Panc1 (cell line): ENCODE measurements around the gene SEL1L2. TPM values are rescaled to one million over a fixed set of nuclear protein-coding genes. Genes with fewer than 3 reads are reported as not detected.

Experiments used
- ATAC-seq: fragments of 200-7000 bp; cut with Tn5 transposase; 2 replicates; pipeline ENCODE4 v1.9.1; 2020; ENCODE audit warnings: mild to moderate bottlenecking, moderate library complexity
- BruUV-seq: library from RNA; stranded (reverse); fragments of 400-500 nt; replicated peaks from 2 replicates; lab custom pipeline; 2021; lab: Mats Ljungman, UMichigan
- CTCF ChIA-PET: fragments of 300-600 bp; sonication (Branson Sonifier 250); formaldehyde crosslinking; loops from one replicate; lab custom pipeline; 2022; ENCODE audit warnings: antibody characterized with exemption; lab: Charles Lee
- POLR2A ChIA-PET: fragments of 300-600 bp; sonication (Branson Sonifier 250); formaldehyde crosslinking; loops from one replicate; lab custom pipeline; 2022; ENCODE audit warnings: antibody characterized with exemption; lab: Charles Lee
- DNase-seq: peaks from one replicate; pipeline ENCODE4 v3.0.0-alpha.2; 2010; ENCODE audit warnings: low read depth, low spot score
- H3K27ac ChIP-seq: 2 replicates; pipeline ENCODE4 v1.5.1; 2011; ENCODE audit warnings: mild to moderate bottlenecking, low read length, inconsistent platforms
- H3K27me3 ChIP-seq: fragments of 200-500 bp; sonication (Bioruptor generic); 2 replicates; pipeline ENCODE4 v1.6.0; 2014; ENCODE audit warnings: low read length, inconsistent platforms; ENCODE audit not compliant: control insufficient read depth, insufficient read depth
- H3K36me3 ChIP-seq: fragments of 200-500 bp; sonication (Bioruptor generic); 2 replicates; pipeline ENCODE4 v1.5.1; 2014; ENCODE audit warnings: inconsistent platforms, mild to moderate bottlenecking, low read length, moderate library complexity; ENCODE audit not compliant: control insufficient read depth, insufficient read depth
- H3K4me1 ChIP-seq: 2 replicates; pipeline ENCODE4 v1.5.1; 2011; ENCODE audit warnings: inconsistent platforms, mild to moderate bottlenecking, low read length, moderate library complexity; ENCODE audit not compliant: control insufficient read depth, insufficient read depth
- H3K4me3 ChIP-seq, 2 experiments: 2 replicates each; pipeline ENCODE4 v1.5.1; 2011 to 2012; ENCODE audit warnings: low read depth in 2 of 2, low read length in 2 of 2, mild to moderate bottlenecking in 2 of 2, inconsistent platforms in 1 of 2, moderate library complexity in 1 of 2
- H3K9me3 ChIP-seq: fragments of 200-500 bp; sonication (Bioruptor generic); 2 replicates; pipeline ENCODE4 v1.5.1; 2014; ENCODE audit warnings: low read depth, mild to moderate bottlenecking, inconsistent platforms, low read length, moderate library complexity; ENCODE audit not compliant: control insufficient read depth, insufficient read depth
- CTCF ChIP-seq: fragments of 450-650 bp; IDR thresholded peaks from 2 replicates; pipeline ENCODE4 v1.5.1; 2017; ENCODE audit warnings: mild to moderate bottlenecking
- POLR2AphosphoS5 ChIP-seq: IDR thresholded peaks from 2 replicates; pipeline ENCODE4 v1.6.1; 2012; ENCODE audit warnings: mild to moderate bottlenecking, low read depth, low read length, moderate library complexity
- REST ChIP-seq, 2 experiments: IDR thresholded peaks; 2 replicates each; pipeline ENCODE4 v1.6.1; 2011 to 2012; ENCODE audit warnings: low read depth in 2 of 2, control low read depth in 1 of 2, low read length in 1 of 2, mild to moderate bottlenecking in 1 of 2, moderate library complexity in 1 of 2; ENCODE audit not compliant: insufficient read depth in 1 of 2
- SIN3A ChIP-seq: IDR thresholded peaks from 2 replicates; pipeline ENCODE4 v1.6.1; 2012; ENCODE audit warnings: low read depth, mild to moderate bottlenecking, low read length, moderate library complexity, borderline replicate concordance; ENCODE audit not compliant: insufficient read depth
- TCF7L2 ChIP-seq: IDR thresholded peaks from 2 replicates; pipeline ENCODE4 v1.6.1; 2011; ENCODE audit warnings: mild to moderate bottlenecking, low read depth, low read length, inconsistent platforms
- in situ Hi-C: cut with HindIII; loops from 2 replicates; pipeline ENCODE4 v1.10.0; 2016; ENCODE audit warnings: low sequenced_read_pairs, low pct_unique_long_range_greater_than_20kb
- intact Hi-C: fragments of 100-400 bp; cut with micrococcal nuclease; formaldehyde crosslinking; loops from one replicate; pipeline ENCODE4 v1.10.0; 2022; ENCODE audit not compliant: unreplicated experiment
- total RNA-seq: library from RNA; stranded (reverse); gene quantifications from one replicate; pipeline ENCODE4 v1.2.1, GENCODE V29; 2021; ENCODE audit not compliant: unreplicated experiment

SEL1L2 gene
- total RNA-seq, 1 experiment from 2014 or later = not detected

GRCh38 chr20:13873831-13874230, 116.6 kb downstream of the SEL1L2 start:
- no peaks in the 10 kb centered on the region for H3K27me3 ChIP-seq
- DNase-seq = no peak
- no peak for ATAC-seq
- CTCF ChIA-PET = no interaction called here
- POLR2A ChIA-PET = no interaction called here
- no TSS peak for BruUV-seq
- intact Hi-C loops (no loop called here), in situ Hi-C loops (no loop called here)
- H3K27ac ChIP-seq = no peak overlapping the region
- no peaks in the 10 kb centered on the region for H3K36me3 ChIP-seq
- no peak overlapping the region for H3K4me3 ChIP-seq
- no peak for TF ChIP-seq REST (IDR thresholded peaks at IDR 0.05; ENCODE audit: insufficient read depth in 1 of 2, low read depth in 2 of 2, low read length in 1 of 2)
- H3K4me1 ChIP-seq = no peaks in the 10 kb centered on the region
- no peaks in the 10 kb centered on the region for H3K9me3 ChIP-seq

- no peaks in the 10 kb centered on the region for H3K4me1 ChIP-seq
- in situ Hi-C loops (no loop called here), intact Hi-C loops (no loop called here)
- DNase-seq = no peak
- TF ChIP-seq POLR2AphosphoS5 (no peak), SIN3A (no peak), REST (IDR thresholded peaks at IDR 0.05; ENCODE audit: insufficient read depth in 1 of 2, low read depth in 2 of 2, low read length in 1 of 2) (no peak), TCF7L2 (no peak), CTCF (no peak; the same call in 1 of the 2 replicates)
- peaks cover 3% of the 10 kb centered on the region; the same call in 1 of the 2 replicates for H3K27me3 ChIP-seq
- ChIA-PET CTCF (no interaction called here), POLR2A (no interaction called here)
- BruUV-seq = no TSS peak
- ATAC-seq = no peak
- no peaks in the 10 kb centered on the region for H3K36me3 ChIP-seq
- H3K27ac ChIP-seq = no peak overlapping the region
- no peak overlapping the region for H3K4me3 ChIP-seq
- H3K9me3 ChIP-seq = no peaks in the 10 kb centered on the region
Measured at GRCh38 chr20:13870170-13870748, 120.2 kb downstream of the SEL1L2 start.
